ENCODE results near the gene GKN2. TPM values are rescaled to one million over a fixed set of nuclear protein-coding genes. Genes with fewer than 3 reads are reported as not detected.

GKN2 gene
- total RNA-seq, 1 experiment from 2014 or later: not detected

DNA sequence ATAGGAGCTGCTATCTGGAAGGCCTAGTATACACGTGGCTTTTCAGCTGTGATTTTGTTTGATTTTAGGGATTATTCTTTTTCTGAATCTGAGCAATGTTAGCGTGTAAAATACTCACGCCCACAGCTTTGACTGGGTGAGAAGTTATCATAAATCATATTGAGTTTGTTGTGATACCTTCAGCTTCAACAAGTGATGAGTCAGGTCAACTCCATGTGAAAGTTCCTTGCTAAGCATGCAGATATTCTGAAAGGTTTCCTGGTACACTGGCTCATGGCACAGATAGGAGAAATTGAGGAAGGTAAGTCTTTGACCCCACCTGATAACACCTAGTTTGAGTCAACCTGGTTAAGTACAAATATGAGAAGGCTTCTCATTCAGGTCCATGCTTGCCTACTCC lies 21.6 kb upstream of the GKN2 start, which contains the start of gene GKN1:
GKN1 (plus strand) TSS at position 386 of the 400 bp plus-strand sequence. CDS start 42 bp downstream, outside the sequence.
- TF ChIP-seq, protein P1, sequence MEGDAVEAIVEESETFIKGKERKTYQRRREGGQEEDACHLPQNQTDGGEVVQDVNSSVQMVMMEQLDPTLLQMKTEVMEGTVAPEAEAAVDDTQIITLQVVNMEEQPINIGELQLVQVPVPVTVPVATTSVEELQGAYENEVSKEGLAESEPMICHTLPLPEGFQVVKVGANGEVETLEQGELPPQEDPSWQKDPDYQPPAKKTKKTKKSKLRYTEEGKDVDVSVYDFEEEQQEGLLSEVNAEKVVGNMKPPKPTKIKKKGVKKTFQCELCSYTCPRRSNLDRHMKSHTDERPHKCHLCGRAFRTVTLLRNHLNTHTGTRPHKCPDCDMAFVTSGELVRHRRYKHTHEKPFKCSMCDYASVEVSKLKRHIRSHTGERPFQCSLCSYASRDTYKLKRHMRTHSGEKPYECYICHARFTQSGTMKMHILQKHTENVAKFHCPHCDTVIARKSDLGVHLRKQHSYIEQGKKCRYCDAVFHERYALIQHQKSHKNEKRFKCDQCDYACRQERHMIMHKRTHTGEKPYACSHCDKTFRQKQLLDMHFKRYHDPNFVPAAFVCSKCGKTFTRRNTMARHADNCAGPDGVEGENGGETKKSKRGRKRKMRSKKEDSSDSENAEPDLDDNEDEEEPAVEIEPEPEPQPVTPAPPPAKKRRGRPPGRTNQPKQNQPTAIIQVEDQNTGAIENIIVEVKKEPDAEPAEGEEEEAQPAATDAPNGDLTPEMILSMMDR (conservative IDR thresholded peaks at IDR 0.05): no peak
- Histone ChIP-seq H4K20me1 (ENCODE audit: control insufficient read depth, insufficient read depth, insufficient read length) (no peaks in the 10 kb centered on the region), H2BK120ac (ENCODE audit: low read depth, low read length, poor library complexity, severe bottlenecking) (no peak within 1 kb of the TSS), H4K8ac (replicated peaks; ENCODE audit: insufficient read length, low read depth, low read length) (no peak within 1 kb of the TSS), H2AFZ (ENCODE audit: low read length) (no peak within 1 kb of the TSS), H2BK5ac (ENCODE audit: insufficient read length, low read length) (no peak within 1 kb of the TSS), H3K27ac (ENCODE audit: insufficient read length, low read depth, low read length) (no peak within 1 kb of the TSS), H3K14ac (ENCODE audit: insufficient read depth, low read length) (no peak within 1 kb of the TSS), H3K79me2 (ENCODE audit: insufficient read depth, low read length) (no peaks in the 10 kb centered on the region), H3K79me1 (ENCODE audit: insufficient read depth, low read depth, low read length, poor library complexity, severe bottlenecking) (no peaks in the 10 kb centered on the region), H2BK15ac (ENCODE audit: low read depth, low read length) (no peak within 1 kb of the TSS), H3K23me2 (ENCODE audit: insufficient read length, low read depth, low read length, poor library complexity, severe bottlenecking) (no peaks in the 10 kb centered on the region), H3K4me2 (ENCODE audit: insufficient read depth, insufficient read length, low read length) (no peak within 1 kb of the TSS), H3K4me1 (ENCODE audit: insufficient read depth, low read length) (no peaks in the 10 kb centered on the region), H3K18ac (ENCODE audit: insufficient read length, low read depth, low read length) (no peak within 1 kb of the TSS), H2BK20ac (ENCODE audit: low read depth, low read length, poor library complexity, severe bottlenecking) (no peak within 1 kb of the TSS), H3K9me3 (ENCODE audit: control insufficient read depth, low read depth, low read length) (no peaks in the 10 kb centered on the region), H3K27me3 (ENCODE audit: insufficient read depth, low read length) (no peaks in the 10 kb centered on the region), H3K9ac (ENCODE audit: extremely low read depth, insufficient read length, low read length) (no peak within 1 kb of the TSS), H4K91ac (ENCODE audit: insufficient read length, low read depth, low read length) (no peak within 1 kb of the TSS), H3T11ph (ENCODE audit: low read length) (no peak within 1 kb of the TSS), H3K23ac (ENCODE audit: insufficient read length, low read depth, low read length) (no peak within 1 kb of the TSS), H3K4ac (ENCODE audit: low read depth, low read length) (no peak within 1 kb of the TSS), H2AK5ac (ENCODE audit: insufficient read length, low read length) (no peak within 1 kb of the TSS), H3K56ac (ENCODE audit: insufficient read length, low read depth, low read length) (no peak within 1 kb of the TSS), H2BK12ac (ENCODE audit: insufficient read length, low read depth, low read length) (no peak within 1 kb of the TSS), H4K5ac (ENCODE audit: insufficient read length, low read depth, low read length) (no peak within 1 kb of the TSS)
- WGBS (ENCODE audit: extremely low coverage, insufficient read length, low lambda C conversion rate): no CpG with 5 or more reads among the region's 3 CpGs
- Mint-ChIP-seq H3K27ac (no peak within 1 kb of the TSS), H3K36me3 (ENCODE audit: insufficient read depth in 1 of 3, low read depth in 3 of 3) (no peaks in the 10 kb centered on the region), H3K4me1 (peaks cover 8 to 10% of the 10 kb centered on the region in 2 experiments), H3K27me3 (ENCODE audit: low read depth) (peaks cover 8% of the 10 kb centered on the region), H3K9me3 (no peaks in the 10 kb centered on the region), H3K4me3 (no peak within 1 kb of the TSS)
- no peak for DNase-seq

All from H9 (cell line).